ENCODE data around the gene HEXIM1. TPM values are rescaled to one million over a fixed set of nuclear protein-coding genes. Genes with fewer than 3 reads are reported as not detected.
A peak's percentile ranks its signal among the peaks of the same experiment; 100 is the strongest.

HEXIM1 gene
- total and polyA plus RNA-seq, 4 experiments from 2014 or later: 2.8 to 30.8 (median 17.3) TPM

GRCh38 chr17:45115015-45115625, 33.2 kb upstream of the HEXIM1 start:
- DNase-seq: no peak
- ChIA-PET CTCF (ENCODE audit: partially characterized antibody) (interaction anchor here (1.5 kb wide), 1 partner anchor 16 kb away, joined by 3 read pairs; no protein-coding TSS in a partner anchor), POLR2A (ENCODE audit: partially characterized antibody) (interaction anchor here (1.1 kb wide), 1 partner anchor 16 kb away, joined by 3 read pairs; no protein-coding TSS in a partner anchor)
- Histone ChIP-seq H3K27ac (ENCODE audit: low read depth, low read length) (no peak overlapping the region), H3K9me3 (ENCODE audit: control insufficient read depth in 1 of 2, low read length in 2 of 2) (no peaks in the 10 kb centered on the region), H3K27me3 (ENCODE audit: insufficient read depth, low read length) (no peaks in the 10 kb centered on the region), H3K36me3 (ENCODE audit: insufficient read depth, low read length) (no peaks in the 10 kb centered on the region), H3K4me3 (ENCODE audit: low read length in 2 of 2) (no peak overlapping the region), H3K4me1 (ENCODE audit: insufficient read depth, low read length) (no peaks in the 10 kb centered on the region)
- intact Hi-C loops (cut with micrococcal nuclease): no loop called here
- Mint-ChIP-seq H3K36me3 (no peaks in the 10 kb centered on the region), H3K4me3 (no peak overlapping the region), H3K27ac (no peak overlapping the region), H3K9me3 (no peaks in the 10 kb centered on the region), H3K27me3 (no peaks in the 10 kb centered on the region), H3K4me1 (no peaks in the 10 kb centered on the region)

- H3K27me3 Mint-ChIP-seq: no peaks in the 10 kb centered on the region
- ChIA-PET CTCF (ENCODE audit: partially characterized antibody) (no interaction called here), POLR2A (ENCODE audit: partially characterized antibody) (no interaction called here)
- no peaks in the 10 kb centered on the region for H3K9me3 ChIP-seq (ENCODE audit: control insufficient read depth in 1 of 2, low read length in 2 of 2)
- no peaks in the 10 kb centered on the region for H3K27me3 ChIP-seq (ENCODE audit: insufficient read depth, low read length)
- H3K27ac Mint-ChIP-seq: no peak overlapping the region
- no peak for DNase-seq
- H3K4me1 ChIP-seq (ENCODE audit: insufficient read depth, low read length): no peaks in the 10 kb centered on the region
- no peak overlapping the region for H3K27ac ChIP-seq (ENCODE audit: low read depth, low read length)
- H3K36me3 ChIP-seq (ENCODE audit: insufficient read depth, low read length): no peaks in the 10 kb centered on the region
- no peaks in the 10 kb centered on the region for H3K4me1 Mint-ChIP-seq
- H3K4me3 ChIP-seq (ENCODE audit: low read length in 2 of 2): no peak overlapping the region
- H3K36me3 Mint-ChIP-seq: no peaks in the 10 kb centered on the region
- peak overlapping the region in 1 of 8 donors; percentile 41 for H3K4me3 Mint-ChIP-seq
- no peaks in the 10 kb centered on the region for H3K9me3 Mint-ChIP-seq
- intact Hi-C loops (cut with micrococcal nuclease): no loop called here
Observed at GRCh38 chr17:45115871-45116270, 32.4 kb upstream of the HEXIM1 start.

GRCh38 chr17:45116434-45117016, 31.8 kb upstream of the HEXIM1 start:
- intact Hi-C loops (cut with micrococcal nuclease): no loop called here
- no peak overlapping the region for H3K4me3 Mint-ChIP-seq
- H3K27ac Mint-ChIP-seq: no peak overlapping the region
- Histone ChIP-seq H3K27me3 (ENCODE audit: insufficient read depth, low read length) (no peaks in the 10 kb centered on the region), H3K9me3 (ENCODE audit: control insufficient read depth in 1 of 2, low read length in 2 of 2) (no peaks in the 10 kb centered on the region), H3K4me3 (ENCODE audit: low read length in 2 of 2) (no peak overlapping the region), H3K27ac (ENCODE audit: low read depth, low read length) (no peak overlapping the region), H3K4me1 (ENCODE audit: insufficient read depth, low read length) (no peaks in the 10 kb centered on the region), H3K36me3 (ENCODE audit: insufficient read depth, low read length) (no peaks in the 10 kb centered on the region)
- peak in 1 of 5 donors; percentile 29 for DNase-seq
- no peaks in the 10 kb centered on the region for H3K27me3 Mint-ChIP-seq
- H3K36me3 Mint-ChIP-seq: no peaks in the 10 kb centered on the region
- no peaks in the 10 kb centered on the region for H3K9me3 Mint-ChIP-seq
- POLR2A ChIA-PET (ENCODE audit: partially characterized antibody): no interaction called here
- no peaks in the 10 kb centered on the region for H3K4me1 Mint-ChIP-seq
- CTCF ChIA-PET (ENCODE audit: partially characterized antibody): interaction anchor here (1.2 to 4.2 kb wide), 3 partner anchors 17 to 81 kb away, joined by 4 to 15 read pairs (median 7); partner anchors contain the start of gene ACBD4

- Mint-ChIP-seq H3K9me3 (no peaks in the 10 kb centered on the region), H3K4me1 (no peaks in the 10 kb centered on the region), H3K36me3 (no peaks in the 10 kb centered on the region), H3K27me3 (no peaks in the 10 kb centered on the region), H3K27ac (peak overlapping the region in 1 of 7 donors; percentile 51), H3K4me3 (no peak overlapping the region)
- ChIA-PET CTCF (ENCODE audit: partially characterized antibody) (interaction anchor here (1.2 to 4.2 kb wide), 3 partner anchors 18 to 81 kb away, joined by 4 to 15 read pairs (median 7); partner anchors contain the start of gene ACBD4), POLR2A (ENCODE audit: partially characterized antibody) (no interaction called here)
- H3K27ac ChIP-seq (ENCODE audit: low read depth, low read length): no peak overlapping the region
- no peaks in the 10 kb centered on the region for H3K4me1 ChIP-seq (ENCODE audit: insufficient read depth, low read length)
- H3K36me3 ChIP-seq (ENCODE audit: insufficient read depth, low read length): no peaks in the 10 kb centered on the region
- H3K4me3 ChIP-seq (ENCODE audit: low read length in 2 of 2): no peak overlapping the region
- H3K27me3 ChIP-seq (ENCODE audit: insufficient read depth, low read length): no peaks in the 10 kb centered on the region
- intact Hi-C loops (cut with micrococcal nuclease): no loop called here
- H3K9me3 ChIP-seq (ENCODE audit: control insufficient read depth in 1 of 2, low read length in 2 of 2): no peaks in the 10 kb centered on the region
- DNase-seq: peak in 1 of 5 donors; percentile 5
Observed at GRCh38 chr17:45117334-45117733, 30.9 kb upstream of the HEXIM1 start.

GRCh38 chr17:45117848-45118646, 30.2 kb upstream of the HEXIM1 start:
- Histone ChIP-seq H3K9me3 (ENCODE audit: control insufficient read depth in 1 of 2, low read length in 2 of 2) (no peaks in the 10 kb centered on the region), H3K4me1 (ENCODE audit: insufficient read depth, low read length) (no peaks in the 10 kb centered on the region), H3K4me3 (ENCODE audit: low read length in 2 of 2) (no peak overlapping the region), H3K36me3 (ENCODE audit: insufficient read depth, low read length) (no peaks in the 10 kb centered on the region), H3K27me3 (ENCODE audit: insufficient read depth, low read length) (no peaks in the 10 kb centered on the region), H3K27ac (ENCODE audit: low read depth, low read length) (no peak overlapping the region)
- Mint-ChIP-seq H3K4me1 (peaks cover 0 to 1% (median 0%) of the 10 kb centered on the region in 4 donors), H3K36me3 (no peaks in the 10 kb centered on the region), H3K27me3 (no peaks in the 10 kb centered on the region), H3K27ac (no peak overlapping the region), H3K4me3 (no peak overlapping the region), H3K9me3 (no peaks in the 10 kb centered on the region)
- peak in 1 of 5 donors; percentile 14 for DNase-seq
- intact Hi-C loops (cut with micrococcal nuclease): no loop called here
- ChIA-PET CTCF (ENCODE audit: partially characterized antibody) (interaction anchor here (1.2 to 4.2 kb wide), 3 partner anchors 17 to 80 kb away, joined by 4 to 15 read pairs (median 7); partner anchors contain the start of gene ACBD4), POLR2A (ENCODE audit: partially characterized antibody) (no interaction called here)

GRCh38 chr17:45118691-45119090, 29.6 kb upstream of the HEXIM1 start:
- Mint-ChIP-seq H3K4me3 (no peak overlapping the region), H3K9me3 (no peaks in the 10 kb centered on the region), H3K27me3 (no peaks in the 10 kb centered on the region), H3K4me1 (peaks cover 0 to 4% (median 0%) of the 10 kb centered on the region in 4 donors), H3K36me3 (no peaks in the 10 kb centered on the region), H3K27ac (no peak overlapping the region)
- Histone ChIP-seq H3K27ac (ENCODE audit: low read depth, low read length) (no peak overlapping the region), H3K4me1 (ENCODE audit: insufficient read depth, low read length) (no peaks in the 10 kb centered on the region), H3K27me3 (ENCODE audit: insufficient read depth, low read length) (no peaks in the 10 kb centered on the region), H3K9me3 (ENCODE audit: control insufficient read depth in 1 of 2, low read length in 2 of 2) (no peaks in the 10 kb centered on the region), H3K36me3 (ENCODE audit: insufficient read depth, low read length) (no peaks in the 10 kb centered on the region), H3K4me3 (ENCODE audit: low read length in 2 of 2) (no peak overlapping the region)
- peak in 1 of 5 donors; percentile 24 for DNase-seq
- ChIA-PET POLR2A (ENCODE audit: partially characterized antibody) (no interaction called here), CTCF (ENCODE audit: partially characterized antibody) (interaction anchor here (3.0 to 4.2 kb wide), 2 partner anchors 17 to 19 kb away, joined by 7 to 15 read pairs; partner anchors contain the start of gene ACBD4)
- intact Hi-C loops (cut with micrococcal nuclease): no loop called here

- Mint-ChIP-seq H3K27ac (no peak overlapping the region), H3K4me3 (no peak overlapping the region), H3K27me3 (no peaks in the 10 kb centered on the region), H3K4me1 (peaks cover 0 to 8% (median 1%) of the 10 kb centered on the region in 4 donors), H3K9me3 (no peaks in the 10 kb centered on the region), H3K36me3 (no peaks in the 10 kb centered on the region)
- CTCF ChIA-PET (ENCODE audit: partially characterized antibody): interaction anchor here (4.2 kb wide), 1 partner anchor 15 kb away, joined by 15 read pairs; the partner anchor contains the start of gene ACBD4
- DNase-seq: peak in 1 of 5 donors; percentile 17
- POLR2A ChIA-PET (ENCODE audit: partially characterized antibody): no interaction called here
- Histone ChIP-seq H3K27ac (ENCODE audit: low read depth, low read length) (no peak overlapping the region), H3K9me3 (ENCODE audit: control insufficient read depth in 1 of 2, low read length in 2 of 2) (no peaks in the 10 kb centered on the region), H3K36me3 (ENCODE audit: insufficient read depth, low read length) (no peaks in the 10 kb centered on the region), H3K4me3 (ENCODE audit: low read length in 2 of 2) (no peak overlapping the region), H3K27me3 (ENCODE audit: insufficient read depth, low read length) (no peaks in the 10 kb centered on the region), H3K4me1 (ENCODE audit: insufficient read depth, low read length) (peaks cover 5% of the 10 kb centered on the region)
- intact Hi-C loops (cut with micrococcal nuclease): no loop called here
Observed at GRCh38 chr17:45119964-45120363, 28.3 kb upstream of the HEXIM1 start.

Data from CD4-positive, alpha-beta memory T cell (primary cell).